ENCODE measurements around the gene ANKAR.
"Not testable (repeated sequence)": the region's sequence is repeated elsewhere in the genome, so short reads cannot be mapped to it uniquely, and the experiment has no call there.

Gene ANKAR

GRCh38 chr2:189660803-189661147 lies 13.7 kb upstream of the ANKAR start:
- DNase-seq (ENCODE audit: low spot score): no peak

- DNase-seq (ENCODE audit: low spot score): peak; percentile 99
These were observed 13.1 kb upstream of the ANKAR start, which contains the start of gene ASNSD1 for GRCh38 chr2:189661148-189661956. TSS of gene ASNSD1 (plus strand) at chr2:189661459. CDS start at chr2:189666133, 4,674 bp downstream.

- no peak for DNase-seq (ENCODE audit: low spot score)
These were observed 12.5 kb upstream of the ANKAR start for GRCh38 chr2:189661957-189662321.

- DNase-seq (ENCODE audit: low spot score): no peak
These were observed 11.7 kb upstream of the ANKAR start for GRCh38 chr2:189662669-189663226.

- not testable (repeated sequence) for DNase-seq (ENCODE audit: low spot score)
These were observed 11.2 kb upstream of the ANKAR start for GRCh38 chr2:189663319-189663718.

GRCh38 chr2:189669913-189670312 lies 4.6 kb upstream of the ANKAR start:
- DNase-seq (ENCODE audit: low spot score): no peak

- no peak for DNase-seq (ENCODE audit: low spot score)
These were observed 653 bp upstream of the ANKAR start for GRCh38 chr2:189673661-189674373.

- no peak for DNase-seq (ENCODE audit: low spot score)
These were observed 2.0 kb downstream of the ANKAR start for GRCh38 chr2:189676471-189676870.

GRCh38 chr2:189679226-189679625 lies 4.8 kb downstream of the ANKAR start:
- no peak for DNase-seq (ENCODE audit: low spot score)

- DNase-seq (ENCODE audit: low spot score): no peak
These were observed 6.7 kb downstream of the ANKAR start for GRCh38 chr2:189681203-189681602.

- no peak for DNase-seq (ENCODE audit: low spot score)
These were observed 7.4 kb downstream of the ANKAR start for GRCh38 chr2:189681903-189682302.

- no peak for DNase-seq (ENCODE audit: low spot score)
These were observed 8.9 kb downstream of the ANKAR start for GRCh38 chr2:189683348-189683747.

- DNase-seq (ENCODE audit: low spot score): no peak
These were observed 10.3 kb downstream of the ANKAR start for GRCh38 chr2:189684811-189685210.

GRCh38 chr2:189685540-189686229 lies 11.2 kb downstream of the ANKAR start:
- no peak for DNase-seq (ENCODE audit: low spot score)

- not testable (repeated sequence) for DNase-seq (ENCODE audit: low spot score)
These were observed 13.3 kb downstream of the ANKAR start for GRCh38 chr2:189687796-189688195.

- no peak for DNase-seq (ENCODE audit: low spot score)
These were observed 21.8 kb downstream of the ANKAR start for GRCh38 chr2:189696223-189696622.

- peak; percentile 40 for DNase-seq (ENCODE audit: low spot score)
These were observed 23.8 kb downstream of the ANKAR start for GRCh38 chr2:189698020-189698887.

GRCh38 chr2:189700681-189701080 lies 26.2 kb downstream of the ANKAR start:
- no peak for DNase-seq (ENCODE audit: low spot score)

GRCh38 chr2:189702071-189702470 lies 27.6 kb downstream of the ANKAR start:
- DNase-seq (ENCODE audit: low spot score): no peak

- DNase-seq (ENCODE audit: low spot score): no peak
These were observed 35.2 kb downstream of the ANKAR start for GRCh38 chr2:189709501-189710221.

- not testable (repeated sequence) for DNase-seq (ENCODE audit: low spot score)
These were observed 43.1 kb downstream of the ANKAR start for GRCh38 chr2:189717593-189717992.
